Stimulated activated CD4-positive, alpha-beta T cell treated with anti-CD3 and anti-CD28 coated beads, Interleukin-4, amount 100 ng/mL, for 1 hour (primary cell): ENCODE data around the gene ENTR1.
"Not testable (repeated sequence)": the region's sequence is repeated elsewhere in the genome, so short reads cannot be mapped to it uniquely, and the experiment has no call there.

ENCODE experiments used
- DNase-seq: peaks from one replicate; pipeline ENCODE4 v3.0.0-alpha.2; 2020

The ENTR1 gene

GRCh38 chr9:136438548-136439480 is 28.4 kb upstream of the ENTR1 start:
- DNase-seq = peak; percentile 69

GRCh38 chr9:136437839-136438547 is 27.6 kb upstream of the ENTR1 start:
- no peak for DNase-seq

- DNase-seq = no peak
Observed at GRCh38 chr9:136437430-136437829, 27.0 kb upstream of the ENTR1 start.

DNA sequence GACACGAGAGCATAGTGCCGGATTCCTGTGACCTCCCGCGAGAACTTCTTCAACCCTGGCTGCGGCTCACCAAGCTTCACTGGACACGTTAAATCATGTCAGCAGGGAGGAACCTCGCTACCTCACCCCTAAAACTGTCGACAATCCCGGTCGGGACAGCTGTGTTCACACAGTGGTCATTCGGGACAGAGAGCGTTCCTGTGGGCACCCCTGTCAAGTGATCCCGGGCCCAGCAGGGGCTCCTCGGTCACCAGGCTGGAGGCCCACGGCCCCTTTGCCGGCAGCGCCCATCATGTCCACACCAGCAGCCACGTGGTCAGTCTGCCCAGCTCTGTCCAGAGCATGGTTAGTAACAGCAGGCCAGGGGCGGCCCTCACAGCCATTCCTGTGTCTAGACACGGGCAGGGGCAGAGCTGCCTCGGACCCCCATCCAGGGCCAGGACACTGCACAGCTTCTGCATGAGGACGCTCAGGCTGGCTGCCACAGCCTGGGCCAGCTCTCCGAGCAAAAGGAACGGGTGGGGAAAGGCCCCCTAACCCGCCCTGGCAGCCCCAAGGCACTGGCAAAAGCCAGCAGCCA is 25.7 kb upstream of the ENTR1 start:
- DNase-seq = no peak

DNA sequence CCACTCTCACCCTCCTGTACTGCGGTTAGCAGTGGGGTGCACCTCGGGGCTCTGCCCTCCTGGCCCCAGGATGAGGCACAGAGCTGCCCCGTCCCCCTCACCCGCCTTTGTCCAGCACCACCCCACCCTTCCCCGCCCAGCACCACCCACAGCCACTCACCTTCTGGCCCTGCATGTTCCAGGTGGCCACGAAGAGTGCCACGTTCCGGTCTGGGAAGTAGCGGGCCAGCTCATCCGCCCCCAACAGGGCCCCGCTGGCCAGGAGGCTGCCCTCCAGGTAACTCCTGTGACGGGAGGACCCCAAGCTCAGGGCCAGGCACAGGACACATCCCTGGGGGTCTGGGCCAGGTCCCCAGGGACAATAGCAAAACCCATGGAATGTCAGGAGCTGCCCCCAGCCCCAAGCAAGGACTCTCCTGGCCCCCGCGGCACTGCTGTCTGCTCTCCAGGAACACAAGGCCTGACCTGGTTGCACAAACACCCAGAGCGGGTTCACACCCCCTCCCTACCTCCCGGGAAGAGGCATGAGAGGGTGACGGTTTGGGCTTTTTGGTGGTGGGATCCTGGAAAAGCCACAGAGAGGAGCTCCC is 24.3 kb upstream of the ENTR1 start:
- no peak for DNase-seq

DNA sequence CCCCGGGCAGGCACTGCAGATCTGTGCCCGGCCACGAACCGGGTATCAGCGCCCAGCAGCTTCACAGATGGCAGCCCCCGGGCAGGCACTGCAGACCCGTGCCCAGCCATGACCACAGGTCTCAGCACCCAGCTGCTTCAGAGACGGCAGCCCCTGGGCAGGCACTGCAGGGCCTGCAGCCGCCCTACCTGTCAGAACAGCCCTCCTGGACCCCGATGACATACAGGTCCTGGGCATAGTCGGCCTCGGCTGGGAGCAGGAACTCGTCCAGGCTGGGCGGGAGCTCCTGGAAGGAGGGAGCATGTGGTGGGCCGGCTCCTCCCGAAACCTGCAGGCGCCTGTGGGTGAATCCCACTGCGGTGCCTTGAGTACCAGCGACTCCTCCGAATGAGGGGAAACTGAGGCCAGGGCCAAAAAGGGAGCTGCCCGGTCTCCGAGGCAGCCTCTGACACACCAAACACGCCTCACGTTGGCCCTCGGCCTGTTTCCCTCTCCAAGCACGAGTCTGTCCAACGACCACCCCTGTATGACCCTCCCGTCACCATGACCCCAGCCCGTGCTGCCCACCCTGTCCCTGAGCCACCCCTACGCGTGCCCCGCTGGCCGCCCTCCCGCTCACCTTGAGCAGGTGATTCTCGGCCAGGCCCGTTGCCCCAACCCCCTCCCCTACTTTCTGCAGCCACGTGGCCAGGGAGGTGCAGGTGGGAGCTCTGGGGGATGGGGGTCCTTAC is 23.6 kb upstream of the ENTR1 start:
- DNase-seq = no peak

DNA sequence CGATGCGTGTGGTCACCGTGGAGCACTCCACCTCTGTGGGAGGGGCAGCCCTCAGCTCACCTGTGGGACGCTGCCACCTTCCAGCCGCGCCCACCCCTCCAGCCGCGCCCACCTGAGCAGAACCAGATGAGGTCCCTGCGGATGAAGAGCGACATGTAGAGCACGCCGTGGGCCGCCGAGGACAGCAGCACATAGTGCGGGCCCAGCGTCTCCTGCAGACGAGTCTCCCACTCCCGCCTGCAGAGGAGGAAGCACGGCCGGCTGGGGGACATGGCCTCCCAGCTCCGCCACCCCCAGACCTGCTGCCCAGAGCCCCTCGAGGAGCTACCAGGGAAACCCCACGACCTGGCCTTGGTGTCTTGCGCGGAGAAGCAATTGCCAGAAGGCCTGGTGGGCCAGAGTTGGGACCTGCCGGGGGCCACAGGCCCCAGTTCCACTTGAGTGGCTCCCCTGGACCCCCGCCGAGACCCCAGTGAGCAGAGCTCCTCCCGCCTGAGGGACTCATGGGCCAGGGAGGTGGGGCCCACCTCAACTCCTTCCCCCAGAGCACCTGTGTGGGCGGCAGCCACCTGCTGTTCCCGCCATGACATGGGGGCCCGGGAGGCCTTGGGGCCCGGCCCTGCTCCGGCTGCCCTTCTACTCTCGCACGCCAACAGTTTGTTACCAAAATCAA is 22.8 kb upstream of the ENTR1 start:
- no peak for DNase-seq

- DNase-seq = no peak
Observed at GRCh38 chr9:136432591-136432990, 22.2 kb upstream of the ENTR1 start.

DNA sequence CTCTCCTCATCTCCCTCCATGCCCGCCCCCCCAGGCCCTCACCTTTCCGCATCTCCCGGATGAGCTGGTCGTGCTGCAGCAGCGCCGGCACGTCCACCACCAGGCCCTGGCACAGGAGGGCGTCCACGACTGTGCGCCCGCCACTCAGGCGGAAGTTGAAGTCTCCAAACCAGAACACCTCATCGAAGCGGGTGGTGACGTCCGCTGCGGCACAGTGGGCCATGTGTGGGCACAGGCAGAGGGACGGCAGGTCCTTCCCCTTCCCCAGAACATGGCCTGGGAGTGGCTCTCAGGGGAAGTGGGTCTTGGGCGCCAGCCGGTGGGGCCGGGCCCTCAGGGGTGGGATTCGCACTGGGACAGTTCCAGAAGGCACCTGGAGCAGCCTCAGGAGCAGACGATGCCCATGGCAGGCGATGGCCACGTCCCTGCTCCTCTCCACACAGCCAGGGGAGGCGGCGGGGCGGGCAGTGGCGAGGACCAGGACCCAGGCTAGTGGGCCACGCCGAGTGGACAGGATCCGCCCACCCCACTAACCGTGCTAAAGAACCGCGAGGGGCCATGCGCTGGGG is 21.5 kb upstream of the ENTR1 start:
- DNase-seq = no peak

GRCh38 chr9:136430588-136431234 is 20.3 kb upstream of the ENTR1 start:
- DNase-seq = no peak

- no peak for DNase-seq
Observed at GRCh38 chr9:136429683-136430491, 19.5 kb upstream of the ENTR1 start.

DNA sequence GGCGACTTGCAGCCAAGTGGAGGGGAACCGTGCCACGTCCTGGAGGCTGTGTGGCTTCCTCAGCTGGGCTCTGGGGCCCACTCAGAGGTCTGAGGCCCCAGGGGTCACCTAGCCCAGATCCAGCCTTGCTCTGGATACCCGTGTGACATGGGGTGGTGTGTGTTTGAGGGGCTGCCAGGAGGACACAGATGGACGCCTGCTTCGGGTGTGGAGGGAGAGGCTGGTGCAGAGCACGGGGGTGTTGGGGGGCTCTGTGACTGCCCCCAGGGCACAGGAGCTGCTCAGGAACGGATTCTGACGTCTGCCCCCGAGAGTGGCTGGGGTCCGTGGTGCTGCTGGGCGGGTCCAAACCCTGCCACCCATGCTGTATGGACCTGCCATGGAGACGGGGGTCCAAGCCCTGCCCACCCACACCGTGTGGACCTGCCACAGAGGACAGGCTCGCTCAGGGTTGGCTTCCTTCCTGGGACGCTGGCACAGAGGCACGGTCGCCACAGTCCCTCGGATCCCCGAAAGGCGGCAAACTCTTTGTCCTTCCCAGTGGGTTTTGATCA is 18.7 kb upstream of the ENTR1 start:
- DNase-seq = no peak

- DNase-seq = no peak
Observed at GRCh38 chr9:136426787-136427186, 16.4 kb upstream of the ENTR1 start.

- not testable (repeated sequence) for DNase-seq
Observed at GRCh38 chr9:136425367-136425766, 15.0 kb upstream of the ENTR1 start.

DNA sequence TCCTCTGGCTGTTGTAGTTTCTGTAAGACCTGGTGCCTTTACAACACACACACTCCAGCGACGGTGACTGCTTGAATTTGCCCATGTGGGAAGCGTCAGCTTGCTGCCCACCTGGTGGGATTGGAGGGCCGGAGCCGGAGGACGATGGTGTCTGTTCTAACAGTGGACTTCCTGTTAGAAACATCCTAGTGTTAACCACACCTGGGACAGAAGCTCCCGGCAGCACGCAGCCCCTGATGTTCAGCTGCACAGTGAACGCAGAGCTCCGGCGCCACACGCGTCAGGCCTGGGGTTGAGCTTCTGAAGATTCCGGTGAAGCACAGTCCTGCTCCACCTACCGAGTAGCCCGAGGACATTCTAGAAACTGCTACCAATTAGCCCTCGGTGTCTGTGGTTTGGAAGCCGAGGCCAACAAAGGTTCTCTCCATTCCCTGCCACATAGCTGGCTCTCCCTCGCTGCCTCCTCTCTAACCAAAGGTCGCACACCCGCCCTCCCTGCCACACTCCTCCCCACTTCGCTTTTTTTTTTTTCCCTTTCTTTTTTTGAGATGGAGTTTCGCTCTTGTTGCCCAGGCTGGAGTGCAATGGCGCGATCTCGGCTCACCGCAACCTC is 14.4 kb upstream of the ENTR1 start:
- DNase-seq = no peak

DNA sequence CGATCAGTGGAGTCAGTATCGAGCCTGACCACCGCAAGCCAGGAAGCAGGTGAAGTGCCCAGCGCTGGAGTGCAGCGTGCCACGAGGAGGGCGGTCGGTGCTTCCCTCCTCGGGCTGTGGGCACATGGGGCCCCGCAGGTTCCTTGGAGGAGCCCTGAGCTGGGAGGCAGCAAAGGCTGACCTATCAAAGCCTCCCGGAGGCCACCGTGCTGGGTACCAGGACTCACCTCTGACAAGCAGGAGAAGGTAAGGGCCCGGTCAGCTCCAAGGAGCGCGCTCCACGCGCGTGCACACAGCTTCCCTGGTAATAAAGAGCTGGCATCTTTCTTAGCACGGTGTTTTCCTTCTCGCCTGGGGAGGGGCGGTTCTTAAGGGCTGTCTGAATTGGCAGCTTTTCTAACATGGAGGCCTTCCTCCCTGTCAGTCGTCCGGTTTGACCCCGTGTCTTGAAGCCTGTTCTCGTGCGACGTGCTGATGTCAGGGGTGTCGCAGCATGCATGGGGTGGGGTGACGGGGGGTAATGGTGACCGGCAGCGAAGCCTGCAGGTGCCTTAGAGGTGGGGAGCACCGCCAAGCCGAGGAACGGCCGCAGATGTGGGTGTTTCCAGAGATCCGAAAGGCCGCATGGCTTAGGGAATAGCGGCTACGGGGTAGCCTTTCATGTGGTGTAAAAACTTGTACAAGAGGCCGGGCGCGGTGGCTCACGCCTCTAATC is 13.2 kb upstream of the ENTR1 start:
- no peak for DNase-seq

DNA sequence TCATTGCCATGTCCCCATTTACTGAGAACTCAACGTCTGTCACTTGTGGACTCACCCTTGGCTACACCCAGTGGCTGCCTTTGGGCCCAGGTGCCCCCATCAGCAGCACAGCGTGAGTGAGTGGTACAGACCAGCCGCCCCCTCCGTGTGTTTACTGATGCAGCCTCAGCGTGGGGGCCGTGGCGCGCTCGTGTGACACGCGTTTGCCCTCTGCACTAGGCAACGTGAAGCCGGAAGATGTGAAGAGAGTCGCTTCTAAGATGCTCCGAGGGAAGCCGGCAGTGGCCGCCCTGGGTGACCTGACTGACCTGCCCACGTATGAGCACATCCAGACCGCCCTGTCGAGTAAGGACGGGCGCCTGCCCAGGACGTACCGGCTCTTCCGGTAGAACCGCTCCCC is 12.5 kb upstream of the ENTR1 start:
- no peak for DNase-seq

GRCh38 chr9:136421791-136422190 is 11.4 kb upstream of the ENTR1 start:
- DNase-seq = no peak

GRCh38 chr9:136419092-136419420 is 8.6 kb upstream of the ENTR1 start:
- no peak for DNase-seq
